Thyroid gland (tissue), 4 donors: ENCODE results near the gene ECEL1. TPM values are rescaled to one million over a fixed set of nuclear protein-coding genes. Genes with fewer than 3 reads are reported as not detected.

ENCODE experiments used
- DNase-seq, 2 donors: peaks; one replicate each; pipeline ENCODE4 v3.0.0-alpha.2; 2019
- H3K27ac ChIP-seq, 3 donors: fragments of 200-600 bp; sonication (generic); 1 replicate in 2 of 3; 2 replicates in 1 of 3; pipeline ENCODE4 v1.5.1; 2016 to 2019; ENCODE audit warnings: mild to moderate bottlenecking in 1 of 3, moderate library complexity in 1 of 3
- H3K27me3 ChIP-seq: fragments of 200-600 bp; sonication (generic); one replicate; pipeline ENCODE4 v1.5.1; 2019
- H3K36me3 ChIP-seq, 2 donors: fragments of 200-600 bp; sonication (generic); one replicate each; pipeline ENCODE4 v1.5.1; 2016 to 2019
- H3K4me1 ChIP-seq, 2 donors: fragments of 200-600 bp; sonication (generic); one replicate each; pipeline ENCODE4 v1.5.1; 2017 to 2019
- H3K4me3 ChIP-seq, 3 donors: fragments of 200-600 bp; sonication (generic); replicated peaks in 1 of 3; 1 replicate in 2 of 3; 2 replicates in 1 of 3; pipeline ENCODE4 v1.5.1; 2016; ENCODE audit warnings: mild to moderate bottlenecking in 1 of 3
- H3K9me3 ChIP-seq: fragments of 200-600 bp; sonication (generic); one replicate; pipeline ENCODE4 v1.5.1; 2017
- CTCF ChIP-seq, 6 experiments: fragments of 200-600 bp in 3 of 6; fragments of 450-650 bp in 3 of 6; sonication (generic) in 3 of 6; IDR thresholded peaks; one replicate each; pipeline ENCODE4 v1.5.1; 2016 to 2019; ENCODE audit warnings: antibody characterized with exemption in 6 of 6, mild to moderate bottlenecking in 2 of 6, inconsistent platforms in 1 of 6, moderate library complexity in 1 of 6
- POLR2A ChIP-seq, 2 donors: fragments of 450-650 bp; IDR thresholded peaks; one replicate each; pipeline ENCODE4 v1.6.1; 2017; ENCODE audit warnings: antibody characterized with exemption in 2 of 2, mild to moderate bottlenecking in 2 of 2, moderate library complexity in 1 of 2
- WGBS, 2 donors: methylation state at CpG; one replicate each; pipeline ENCODE4 v1.1.5; 2017; 5-methylcytosine and 5-hydroxymethylcytosine counted together
- intact Hi-C: fragments of 100-400 bp; cut with DNase I; formaldehyde crosslinking; loops from one replicate; pipeline ENCODE4 v1.15.1; 2023
- total RNA-seq, 4 donors: library from RNA; depleted of rRNA; stranded (reverse); fragments of >200 nt; gene quantifications; one replicate each; pipeline ENCODE4 v1.2.3, GENCODE V29; 2016

Gene ECEL1
- total RNA-seq, 4 donors from 2014 or later: 0.11 to 1.5 (median 1.2) TPM

- no peaks in the 10 kb centered on the region for H3K9me3 ChIP-seq
- no peaks in the 10 kb centered on the region for H3K27me3 ChIP-seq
- H3K4me1 ChIP-seq: no peaks in the 10 kb centered on the region
- 57 to 67% methylated on average over 31 to 42 of the region's 56 CpGs for WGBS, 2 donors
- no peak overlapping the region for H3K4me3 ChIP-seq
- H3K27ac ChIP-seq: no peak overlapping the region
- TF ChIP-seq POLR2A (IDR thresholded peaks at IDR 0.05): no peak
- no peak for TF ChIP-seq CTCF (IDR thresholded peaks at IDR 0.05)
- no peaks in the 10 kb centered on the region for H3K36me3 ChIP-seq
- DNase-seq: no peak
- intact Hi-C loops: no loop called here
Measured at GRCh38 chr2:232458661-232459418, 28.8 kb downstream of the ECEL1 start.

- H3K27ac ChIP-seq: no peak overlapping the region
- no peaks in the 10 kb centered on the region for H3K36me3 ChIP-seq
- H3K4me3 ChIP-seq: no peak overlapping the region
- no peak for DNase-seq
- 87 to 89% methylated on average over 10 to 19 of the region's 25 CpGs for WGBS, 2 donors
- TF ChIP-seq CTCF (IDR thresholded peaks at IDR 0.05) (no peak), POLR2A (IDR thresholded peaks at IDR 0.05) (no peak)
- H3K27me3 ChIP-seq: no peaks in the 10 kb centered on the region
- H3K4me1 ChIP-seq: no peaks in the 10 kb centered on the region
- no peaks in the 10 kb centered on the region for H3K9me3 ChIP-seq
- intact Hi-C loops: no loop called here
Measured at GRCh38 chr2:232458051-232458660, 29.5 kb downstream of the ECEL1 start.

GRCh38 chr2:232457121-232458011 lies 30.3 kb downstream of the ECEL1 start:
- Histone ChIP-seq H3K27ac (no peak overlapping the region), H3K4me1 (no peaks in the 10 kb centered on the region), H3K9me3 (no peaks in the 10 kb centered on the region), H3K4me3 (no peak overlapping the region), H3K27me3 (no peaks in the 10 kb centered on the region), H3K36me3 (no peaks in the 10 kb centered on the region)
- no peak for TF ChIP-seq POLR2A (IDR thresholded peaks at IDR 0.05)
- no peak for TF ChIP-seq CTCF (IDR thresholded peaks at IDR 0.05)
- DNase-seq: no peak
- intact Hi-C loops: no loop called here
- 81 to 91% methylated on average over 11 to 19 of the region's 21 CpGs for WGBS, 2 donors

DNA sequence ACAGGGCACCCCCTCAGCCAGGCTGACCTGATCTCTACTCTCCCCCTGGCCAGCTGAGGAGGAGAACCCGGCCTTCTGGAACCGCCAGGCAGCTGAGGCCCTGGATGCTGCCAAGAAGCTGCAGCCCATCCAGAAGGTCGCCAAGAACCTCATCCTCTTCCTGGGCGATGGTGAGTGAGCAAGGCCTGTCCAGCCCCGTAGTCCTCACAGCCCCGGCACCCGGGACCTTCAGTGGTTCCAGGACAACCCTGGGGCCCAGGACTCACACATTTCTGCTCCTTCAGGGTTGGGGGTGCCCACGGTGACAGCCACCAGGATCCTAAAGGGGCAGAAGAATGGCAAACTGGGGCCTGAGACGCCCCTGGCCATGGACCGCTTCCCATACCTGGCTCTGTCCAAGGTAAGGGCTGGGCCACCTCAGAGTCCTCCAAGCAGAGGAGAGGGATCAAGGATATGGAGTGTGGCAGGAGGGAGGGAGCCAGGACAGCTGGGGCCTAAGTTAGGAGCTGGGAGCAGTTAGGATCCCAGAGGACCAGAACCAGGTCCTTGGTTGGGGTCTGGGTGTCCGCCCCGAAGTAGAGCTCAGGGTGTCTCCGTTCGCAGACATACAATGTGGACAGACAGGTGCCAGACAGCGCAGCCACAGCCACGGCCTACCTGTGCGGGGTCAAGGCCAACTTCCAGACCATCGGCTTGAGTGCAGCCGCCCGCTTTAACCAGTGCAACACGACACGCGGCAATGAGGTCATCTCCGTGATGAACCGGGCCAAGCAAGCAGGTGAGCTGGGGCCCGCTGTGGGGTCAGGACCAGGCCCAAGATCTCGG lies 31.1 kb downstream of the ECEL1 start:
- Histone ChIP-seq H3K4me3 (no peak overlapping the region), H3K4me1 (no peaks in the 10 kb centered on the region), H3K27me3 (no peaks in the 10 kb centered on the region), H3K36me3 (no peaks in the 10 kb centered on the region), H3K9me3 (no peaks in the 10 kb centered on the region), H3K27ac (no peak overlapping the region)
- TF ChIP-seq CTCF (IDR thresholded peaks at IDR 0.05) (no peak), POLR2A (IDR thresholded peaks at IDR 0.05) (no peak)
- intact Hi-C loops: no loop called here
- WGBS, 2 donors: 89 to 93% methylated on average over 11 to 22 of the region's 27 CpGs
- no peak for DNase-seq
